ENCODE results near the gene MAGI2. TPM values are rescaled to one million over a fixed set of nuclear protein-coding genes. Genes with fewer than 3 reads are reported as not detected.

The MAGI2 gene
- total RNA-seq, 1 donor from 2014 or later: 5.8 TPM

- TF ChIP-seq CTCF (IDR thresholded peaks at IDR 0.05): no peak
- H3K27me3 Mint-ChIP-seq (ENCODE audit: low read depth): no peaks in the 10 kb centered on the region
- peaks cover 7% of the 10 kb centered on the region for H3K36me3 Mint-ChIP-seq (ENCODE audit: low read depth)
- peaks cover 11% of the 10 kb centered on the region for H3K9me3 Mint-ChIP-seq (ENCODE audit: low read depth)
- H3K4me1 Mint-ChIP-seq (ENCODE audit: low read depth): no peaks in the 10 kb centered on the region
- no peak overlapping the region for H3K27ac Mint-ChIP-seq (ENCODE audit: unreplicated experiment)
- H3K4me3 Mint-ChIP-seq (ENCODE audit: unreplicated experiment): no peak overlapping the region
- DNase-seq (ENCODE audit: low spot score): no peak
Observed at GRCh38 chr7:78539825-78540224, 913.6 kb downstream of the MAGI2 start.

- H3K36me3 Mint-ChIP-seq (ENCODE audit: low read depth): peaks cover 7% of the 10 kb centered on the region
Observed at GRCh38 chr7:78535655-78536054, 917.8 kb downstream of the MAGI2 start.

GRCh38 chr7:78530351-78530750, 923.1 kb downstream of the MAGI2 start:
- Mint-ChIP-seq H3K9me3 (ENCODE audit: low read depth) (peaks cover 3% of the 10 kb centered on the region), H3K4me3 (ENCODE audit: unreplicated experiment) (no peak overlapping the region)
- DNase-seq (ENCODE audit: low spot score): no peak

More at GRCh38 chr7:78535655-78536054, 917.8 kb downstream of the MAGI2 start:
- Mint-ChIP-seq H3K27me3 (ENCODE audit: low read depth) (no peaks in the 10 kb centered on the region), H3K9me3 (ENCODE audit: low read depth) (peaks cover 14% of the 10 kb centered on the region), H3K4me1 (ENCODE audit: low read depth) (peaks cover under 1% of the 10 kb centered on the region), H3K4me3 (ENCODE audit: unreplicated experiment) (no peak overlapping the region), H3K27ac (ENCODE audit: unreplicated experiment) (no peak overlapping the region)
- no peak for TF ChIP-seq CTCF (IDR thresholded peaks at IDR 0.05)
- no peak for DNase-seq (ENCODE audit: low spot score)

GRCh38 chr7:78529392-78529791, 924.1 kb downstream of the MAGI2 start:
- H3K27ac Mint-ChIP-seq (ENCODE audit: unreplicated experiment): no peak overlapping the region

More at GRCh38 chr7:78530351-78530750, 923.1 kb downstream of the MAGI2 start:
- H3K4me1 Mint-ChIP-seq (ENCODE audit: low read depth): peaks cover 11% of the 10 kb centered on the region
- TF ChIP-seq CTCF (IDR thresholded peaks at IDR 0.05): no peak
- H3K36me3 Mint-ChIP-seq (ENCODE audit: low read depth): no peaks in the 10 kb centered on the region
- H3K27me3 Mint-ChIP-seq (ENCODE audit: low read depth): no peaks in the 10 kb centered on the region
- no peak overlapping the region for H3K27ac Mint-ChIP-seq (ENCODE audit: unreplicated experiment)

GRCh38 chr7:78528964-78529363, 924.5 kb downstream of the MAGI2 start:
- peaks cover 11% of the 10 kb centered on the region for H3K4me1 Mint-ChIP-seq (ENCODE audit: low read depth)
- no peaks in the 10 kb centered on the region for H3K27me3 Mint-ChIP-seq (ENCODE audit: low read depth)
- no peak for DNase-seq (ENCODE audit: low spot score)
- no peaks in the 10 kb centered on the region for H3K36me3 Mint-ChIP-seq (ENCODE audit: low read depth)
- H3K27ac Mint-ChIP-seq (ENCODE audit: unreplicated experiment): no peak overlapping the region
- H3K9me3 Mint-ChIP-seq (ENCODE audit: low read depth): peaks cover 3% of the 10 kb centered on the region
- H3K4me3 Mint-ChIP-seq (ENCODE audit: unreplicated experiment): no peak overlapping the region
- TF ChIP-seq CTCF (IDR thresholded peaks at IDR 0.05): no peak

More at GRCh38 chr7:78529392-78529791, 924.1 kb downstream of the MAGI2 start:
- no peak for DNase-seq (ENCODE audit: low spot score)
- Mint-ChIP-seq H3K4me3 (ENCODE audit: unreplicated experiment) (no peak overlapping the region), H3K27me3 (ENCODE audit: low read depth) (no peaks in the 10 kb centered on the region), H3K9me3 (ENCODE audit: low read depth) (peaks cover 3% of the 10 kb centered on the region), H3K4me1 (ENCODE audit: low read depth) (peaks cover 11% of the 10 kb centered on the region), H3K36me3 (ENCODE audit: low read depth) (no peaks in the 10 kb centered on the region)
- TF ChIP-seq CTCF (IDR thresholded peaks at IDR 0.05): no peak

Data from chondrocyte (in vitro differentiated cells).